Measurements from ENCODE around the gene MYO10. TPM values are rescaled to one million over a fixed set of nuclear protein-coding genes. Genes with fewer than 3 reads are reported as not detected.

Gene MYO10
- polyA plus RNA-seq, 1 donor, result 30.7 TPM

GRCh38 chr5:16889203-16889971 lies 46.7 kb downstream of the MYO10 start:
- H3K27ac ChIP-seq (ENCODE audit: low read length), result peak overlapping the region; percentile 9
- no peaks in the 10 kb centered on the region for H3K36me3 ChIP-seq (ENCODE audit: control insufficient read depth, insufficient read depth, low read length)
- WGBS (ENCODE audit: insufficient coverage, low lambda C conversion rate), result 89% methylated on average over 5 of the region's 8 CpGs
- H3K4me3 ChIP-seq (ENCODE audit: low read length), result no peak overlapping the region
- no peaks in the 10 kb centered on the region for H3K9me3 ChIP-seq (ENCODE audit: control insufficient read depth, low read depth, low read length)
- peaks cover 32% of the 10 kb centered on the region for H3K4me1 ChIP-seq (ENCODE audit: control insufficient read depth, insufficient read depth, low read length)
- DNase-seq, result no peak
- no peaks in the 10 kb centered on the region for H3K27me3 ChIP-seq (ENCODE audit: control insufficient read depth, insufficient read depth, low read length)

DNA sequence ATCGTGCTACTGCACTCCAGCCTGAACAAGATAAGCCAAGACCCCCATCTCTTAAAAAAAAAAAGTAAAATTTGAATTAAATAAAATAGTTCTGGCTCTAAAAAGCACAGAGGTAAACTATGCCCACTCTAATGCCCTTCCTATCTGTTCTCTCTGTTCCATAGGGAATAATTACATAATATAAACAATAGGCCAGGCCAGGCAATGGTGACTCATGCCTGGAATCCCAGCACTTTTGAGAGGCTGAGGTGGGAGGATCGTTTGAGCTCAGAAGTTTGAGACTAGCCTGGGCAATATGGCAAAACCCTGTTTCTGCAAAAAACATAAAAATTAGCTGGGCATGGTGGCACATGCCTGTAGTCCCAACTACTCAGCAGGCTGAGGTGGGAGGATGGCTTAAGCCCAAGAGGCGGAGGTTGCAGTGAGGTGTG lies 47.4 kb downstream of the MYO10 start:
- Histone ChIP-seq H3K36me3 (ENCODE audit: control insufficient read depth, insufficient read depth, low read length) (no peaks in the 10 kb centered on the region), H3K4me1 (ENCODE audit: control insufficient read depth, insufficient read depth, low read length) (peaks cover 32% of the 10 kb centered on the region), H3K9me3 (ENCODE audit: control insufficient read depth, low read depth, low read length) (no peaks in the 10 kb centered on the region), H3K27ac (ENCODE audit: low read length) (peak overlapping the region; percentile 6), H3K27me3 (ENCODE audit: control insufficient read depth, insufficient read depth, low read length) (no peaks in the 10 kb centered on the region), H3K4me3 (ENCODE audit: low read length) (no peak overlapping the region)
- DNase-seq, result no peak
- no CpG with 5 or more reads among the region's 3 CpGs for WGBS (ENCODE audit: insufficient coverage, low lambda C conversion rate)

- no peak overlapping the region for H3K27ac ChIP-seq (ENCODE audit: low read length)
- no peaks in the 10 kb centered on the region for H3K36me3 ChIP-seq (ENCODE audit: control insufficient read depth, insufficient read depth, low read length)
- H3K4me3 ChIP-seq (ENCODE audit: low read length), result no peak overlapping the region
- no peaks in the 10 kb centered on the region for H3K9me3 ChIP-seq (ENCODE audit: control insufficient read depth, low read depth, low read length)
- H3K27me3 ChIP-seq (ENCODE audit: control insufficient read depth, insufficient read depth, low read length), result no peaks in the 10 kb centered on the region
- peaks cover 31% of the 10 kb centered on the region for H3K4me1 ChIP-seq (ENCODE audit: control insufficient read depth, insufficient read depth, low read length)
- no peak for DNase-seq
- 94% methylated on average over 3 of the region's 8 CpGs for WGBS (ENCODE audit: insufficient coverage, low lambda C conversion rate)
Observed at GRCh38 chr5:16886793-16887345, 49.2 kb downstream of the MYO10 start.

- H3K27me3 ChIP-seq (ENCODE audit: control insufficient read depth, insufficient read depth, low read length), result no peaks in the 10 kb centered on the region
- no peaks in the 10 kb centered on the region for H3K9me3 ChIP-seq (ENCODE audit: control insufficient read depth, low read depth, low read length)
- H3K4me1 ChIP-seq (ENCODE audit: control insufficient read depth, insufficient read depth, low read length), result peaks cover 31% of the 10 kb centered on the region
- no peak overlapping the region for H3K4me3 ChIP-seq (ENCODE audit: low read length)
- no CpG with 5 or more reads among the region's 7 CpGs for WGBS (ENCODE audit: insufficient coverage, low lambda C conversion rate)
- H3K27ac ChIP-seq (ENCODE audit: low read length), result no peak overlapping the region
- DNase-seq, result no peak
- H3K36me3 ChIP-seq (ENCODE audit: control insufficient read depth, insufficient read depth, low read length), result no peaks in the 10 kb centered on the region
Observed at GRCh38 chr5:16886366-16886736, 49.7 kb downstream of the MYO10 start.

- no peak for DNase-seq
- Histone ChIP-seq H3K27ac (ENCODE audit: low read length) (no peak overlapping the region), H3K9me3 (ENCODE audit: control insufficient read depth, low read depth, low read length) (no peaks in the 10 kb centered on the region), H3K27me3 (ENCODE audit: control insufficient read depth, insufficient read depth, low read length) (no peaks in the 10 kb centered on the region), H3K4me3 (ENCODE audit: low read length) (no peak overlapping the region), H3K4me1 (ENCODE audit: control insufficient read depth, insufficient read depth, low read length) (peaks cover 27% of the 10 kb centered on the region), H3K36me3 (ENCODE audit: control insufficient read depth, insufficient read depth, low read length) (no peaks in the 10 kb centered on the region)
- 89% methylated on average over 3 of the region's 13 CpGs for whole genome bisulfite sequencing (ENCODE audit: insufficient coverage, low lambda C conversion rate)
Observed at GRCh38 chr5:16885635-16886365, 50.3 kb downstream of the MYO10 start.

- WGBS (ENCODE audit: insufficient coverage, low lambda C conversion rate), result no CpG with 5 or more reads among the region's 4 CpGs
- Histone ChIP-seq H3K4me3 (ENCODE audit: low read length) (no peak overlapping the region), H3K36me3 (ENCODE audit: control insufficient read depth, insufficient read depth, low read length) (no peaks in the 10 kb centered on the region), H3K9me3 (ENCODE audit: control insufficient read depth, low read depth, low read length) (no peaks in the 10 kb centered on the region), H3K27me3 (ENCODE audit: control insufficient read depth, insufficient read depth, low read length) (no peaks in the 10 kb centered on the region), H3K4me1 (ENCODE audit: control insufficient read depth, insufficient read depth, low read length) (peaks cover 35% of the 10 kb centered on the region), H3K27ac (ENCODE audit: low read length) (peak overlapping the region; percentile 45)
- peak; percentile 65 to 86 for DNase-seq
Observed at GRCh38 chr5:16884595-16884994, 51.5 kb downstream of the MYO10 start.

GRCh38 chr5:16883806-16884205 lies 52.3 kb downstream of the MYO10 start:
- Histone ChIP-seq H3K4me1 (ENCODE audit: control insufficient read depth, insufficient read depth, low read length) (peaks cover 37% of the 10 kb centered on the region), H3K4me3 (ENCODE audit: low read length) (no peak overlapping the region), H3K27ac (ENCODE audit: low read length) (no peak overlapping the region), H3K9me3 (ENCODE audit: control insufficient read depth, low read depth, low read length) (no peaks in the 10 kb centered on the region), H3K27me3 (ENCODE audit: control insufficient read depth, insufficient read depth, low read length) (no peaks in the 10 kb centered on the region), H3K36me3 (ENCODE audit: control insufficient read depth, insufficient read depth, low read length) (no peaks in the 10 kb centered on the region)
- 80% methylated on average over 1 of the region's 6 CpGs for WGBS (ENCODE audit: insufficient coverage, low lambda C conversion rate)
- no peak for DNase-seq

GRCh38 chr5:16883176-16883575 lies 52.9 kb downstream of the MYO10 start:
- H3K36me3 ChIP-seq (ENCODE audit: control insufficient read depth, insufficient read depth, low read length), result no peaks in the 10 kb centered on the region
- no peak overlapping the region for H3K4me3 ChIP-seq (ENCODE audit: low read length)
- no peak overlapping the region for H3K27ac ChIP-seq (ENCODE audit: low read length)
- no peak for DNase-seq
- H3K4me1 ChIP-seq (ENCODE audit: control insufficient read depth, insufficient read depth, low read length), result peaks cover 38% of the 10 kb centered on the region
- no peaks in the 10 kb centered on the region for H3K9me3 ChIP-seq (ENCODE audit: control insufficient read depth, low read depth, low read length)
- no CpG with 5 or more reads among the region's 6 CpGs for WGBS (ENCODE audit: insufficient coverage, low lambda C conversion rate)
- H3K27me3 ChIP-seq (ENCODE audit: control insufficient read depth, insufficient read depth, low read length), result no peaks in the 10 kb centered on the region

GRCh38 chr5:16881251-16881650 lies 54.8 kb downstream of the MYO10 start:
- H3K36me3 ChIP-seq (ENCODE audit: control insufficient read depth, insufficient read depth, low read length), result no peaks in the 10 kb centered on the region
- peaks cover 38% of the 10 kb centered on the region for H3K4me1 ChIP-seq (ENCODE audit: control insufficient read depth, insufficient read depth, low read length)
- no peak overlapping the region for H3K4me3 ChIP-seq (ENCODE audit: low read length)
- peak overlapping the region; percentile 41 for H3K27ac ChIP-seq (ENCODE audit: low read length)
- DNase-seq, result peak; percentile 81 to 92
- no peaks in the 10 kb centered on the region for H3K9me3 ChIP-seq (ENCODE audit: control insufficient read depth, low read depth, low read length)
- no peaks in the 10 kb centered on the region for H3K27me3 ChIP-seq (ENCODE audit: control insufficient read depth, insufficient read depth, low read length)
- 0% methylated on average over 1 of the region's 3 CpGs for whole genome bisulfite sequencing (ENCODE audit: insufficient coverage, low lambda C conversion rate)

- Histone ChIP-seq H3K4me1 (ENCODE audit: control insufficient read depth, insufficient read depth, low read length) (peaks cover 38% of the 10 kb centered on the region), H3K9me3 (ENCODE audit: control insufficient read depth, low read depth, low read length) (no peaks in the 10 kb centered on the region), H3K36me3 (ENCODE audit: control insufficient read depth, insufficient read depth, low read length) (no peaks in the 10 kb centered on the region), H3K27ac (ENCODE audit: low read length) (peak overlapping the region; percentile 41), H3K27me3 (ENCODE audit: control insufficient read depth, insufficient read depth, low read length) (no peaks in the 10 kb centered on the region), H3K4me3 (ENCODE audit: low read length) (no peak overlapping the region)
- WGBS (ENCODE audit: insufficient coverage, low lambda C conversion rate), result 80% methylated on average over 1 of the region's 3 CpGs
- DNase-seq, result peak in 1 of 2 donors; percentile 39
Observed at GRCh38 chr5:16880547-16880946, 55.5 kb downstream of the MYO10 start.
